Stomach smooth muscle (tissue), 2 donors: ENCODE measurements around the gene UBA7.

Source experiments
- H3K27ac ChIP-seq: one replicate; pipeline ENCODE4 v1.7.0; 2013; ENCODE audit warnings: mild to moderate bottlenecking, low read length, inconsistent platforms
- H3K27me3 ChIP-seq, 2 donors: one replicate each; pipeline ENCODE4 v1.7.0; 2013; ENCODE audit warnings: low read length in 2 of 2; ENCODE audit not compliant: insufficient read depth in 2 of 2, control insufficient read depth in 1 of 2
- H3K36me3 ChIP-seq, 2 donors: one replicate each; pipeline ENCODE4 v1.7.0; 2013; ENCODE audit warnings: low read length in 2 of 2; ENCODE audit not compliant: control insufficient read depth in 2 of 2, insufficient read depth in 2 of 2
- H3K4me1 ChIP-seq: one replicate; pipeline ENCODE4 v1.7.0; 2013; ENCODE audit warnings: low read length; ENCODE audit not compliant: control insufficient read depth, insufficient read depth
- H3K4me3 ChIP-seq, 2 donors: one replicate each; pipeline ENCODE4 v1.7.0; 2013; ENCODE audit warnings: low read length in 2 of 2
- H3K9ac ChIP-seq, 2 donors: one replicate each; pipeline ENCODE4 v1.7.0; 2013; ENCODE audit warnings: low read length in 2 of 2, mild to moderate bottlenecking in 1 of 2
- H3K9me3 ChIP-seq, 2 donors: one replicate each; pipeline ENCODE4 v1.7.0; 2013; ENCODE audit warnings: low read length in 2 of 2; ENCODE audit not compliant: control insufficient read depth in 2 of 2
- donor health status: healthy.
- donor health status: Pancreatic carcinoma.

The UBA7 gene

DNA sequence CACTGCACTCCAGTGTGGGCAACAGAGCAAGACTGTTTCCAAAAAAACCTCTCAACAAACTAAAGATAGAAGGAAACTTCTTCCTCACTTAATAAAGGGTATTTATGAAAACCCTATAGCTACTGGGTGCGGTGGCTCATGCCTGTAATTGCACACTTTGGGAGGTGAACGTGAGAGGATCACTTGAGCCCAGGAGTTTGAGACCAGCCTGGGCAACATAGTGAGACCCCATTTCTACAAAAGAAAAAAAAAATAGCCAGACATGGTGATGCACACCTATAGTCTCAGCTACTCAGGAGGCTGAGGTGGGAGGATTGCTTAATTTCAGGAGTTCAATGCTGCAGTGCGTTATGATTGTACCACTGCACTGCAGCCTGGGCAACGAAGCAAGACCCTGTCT lies 49.8 kb downstream of the UBA7 start:
- no peaks in the 10 kb centered on the region for H3K27me3 ChIP-seq
- H3K4me3 ChIP-seq, result no peak overlapping the region
- no peak overlapping the region for H3K9ac ChIP-seq
- H3K36me3 ChIP-seq, result no peaks in the 10 kb centered on the region
- H3K4me1 ChIP-seq, result no peaks in the 10 kb centered on the region
- no peaks in the 10 kb centered on the region for H3K9me3 ChIP-seq
- H3K27ac ChIP-seq, result no peak overlapping the region

GRCh38 chr3:49761661-49762060 lies 52.1 kb downstream of the UBA7 start:
- Histone ChIP-seq H3K4me1 (no peaks in the 10 kb centered on the region), H3K27ac (no peak overlapping the region), H3K9me3 (no peaks in the 10 kb centered on the region), H3K36me3 (no peaks in the 10 kb centered on the region), H3K9ac (no peak overlapping the region), H3K4me3 (no peak overlapping the region), H3K27me3 (no peaks in the 10 kb centered on the region)

DNA sequence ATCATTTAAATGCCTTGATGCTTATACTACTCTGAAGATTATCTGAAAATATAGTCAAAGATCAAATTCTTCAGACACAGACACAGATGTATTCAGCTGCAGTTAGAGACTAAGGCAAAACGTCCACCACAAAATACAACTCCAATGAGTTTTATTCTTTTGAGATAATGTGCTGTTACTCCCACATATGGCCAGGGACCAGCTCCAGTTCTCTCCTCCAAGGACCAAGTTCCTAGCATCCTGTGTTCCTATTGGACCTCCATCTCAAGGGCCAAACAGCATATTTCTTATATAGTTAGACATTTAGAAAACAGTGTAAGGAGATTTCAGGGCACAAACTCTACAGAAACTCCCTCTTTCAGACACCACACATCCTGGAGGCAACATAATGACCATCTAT lies 54.5 kb downstream of the UBA7 start:
- H3K27ac ChIP-seq, result no peak overlapping the region
- no peaks in the 10 kb centered on the region for H3K27me3 ChIP-seq
- no peaks in the 10 kb centered on the region for H3K36me3 ChIP-seq
- no peaks in the 10 kb centered on the region for H3K9me3 ChIP-seq
- peaks cover 4% of the 10 kb centered on the region for H3K4me1 ChIP-seq
- no peak overlapping the region for H3K9ac ChIP-seq
- H3K4me3 ChIP-seq, result no peak overlapping the region

GRCh38 chr3:49757197-49757596 lies 56.6 kb downstream of the UBA7 start:
- no peaks in the 10 kb centered on the region for H3K27me3 ChIP-seq
- no peak overlapping the region for H3K4me3 ChIP-seq
- H3K36me3 ChIP-seq, result no peaks in the 10 kb centered on the region
- no peaks in the 10 kb centered on the region for H3K9me3 ChIP-seq
- H3K27ac ChIP-seq, result no peak overlapping the region
- no peak overlapping the region for H3K9ac ChIP-seq
- H3K4me1 ChIP-seq, result peaks cover 8% of the 10 kb centered on the region

DNA sequence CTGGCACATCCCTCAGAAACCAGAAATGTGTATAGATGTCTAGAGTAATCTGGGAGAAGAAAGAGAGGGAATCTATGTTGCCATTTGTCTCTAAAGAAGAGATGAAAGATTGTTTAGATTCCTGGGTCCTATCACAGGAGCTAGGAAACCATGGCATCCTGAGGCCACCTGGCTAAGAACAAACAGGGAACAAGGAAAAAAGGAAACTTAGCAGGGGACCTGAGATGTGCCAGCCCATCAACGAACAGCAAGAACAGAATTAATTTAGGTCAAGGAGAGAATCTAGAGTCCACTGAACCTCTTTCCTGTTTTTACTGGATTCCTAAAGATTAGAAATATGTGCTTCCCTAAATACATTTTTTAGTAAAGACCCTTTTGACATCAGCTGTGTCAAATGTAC lies 57.7 kb downstream of the UBA7 start:
- Histone ChIP-seq H3K4me3 (no peak overlapping the region), H3K36me3 (no peaks in the 10 kb centered on the region), H3K4me1 (peaks cover 8% of the 10 kb centered on the region), H3K27me3 (no peaks in the 10 kb centered on the region), H3K9me3 (no peaks in the 10 kb centered on the region), H3K9ac (no peak overlapping the region), H3K27ac (no peak overlapping the region)
